Measurements from ENCODE around the gene ISCU.

ISCU gene

DNA sequence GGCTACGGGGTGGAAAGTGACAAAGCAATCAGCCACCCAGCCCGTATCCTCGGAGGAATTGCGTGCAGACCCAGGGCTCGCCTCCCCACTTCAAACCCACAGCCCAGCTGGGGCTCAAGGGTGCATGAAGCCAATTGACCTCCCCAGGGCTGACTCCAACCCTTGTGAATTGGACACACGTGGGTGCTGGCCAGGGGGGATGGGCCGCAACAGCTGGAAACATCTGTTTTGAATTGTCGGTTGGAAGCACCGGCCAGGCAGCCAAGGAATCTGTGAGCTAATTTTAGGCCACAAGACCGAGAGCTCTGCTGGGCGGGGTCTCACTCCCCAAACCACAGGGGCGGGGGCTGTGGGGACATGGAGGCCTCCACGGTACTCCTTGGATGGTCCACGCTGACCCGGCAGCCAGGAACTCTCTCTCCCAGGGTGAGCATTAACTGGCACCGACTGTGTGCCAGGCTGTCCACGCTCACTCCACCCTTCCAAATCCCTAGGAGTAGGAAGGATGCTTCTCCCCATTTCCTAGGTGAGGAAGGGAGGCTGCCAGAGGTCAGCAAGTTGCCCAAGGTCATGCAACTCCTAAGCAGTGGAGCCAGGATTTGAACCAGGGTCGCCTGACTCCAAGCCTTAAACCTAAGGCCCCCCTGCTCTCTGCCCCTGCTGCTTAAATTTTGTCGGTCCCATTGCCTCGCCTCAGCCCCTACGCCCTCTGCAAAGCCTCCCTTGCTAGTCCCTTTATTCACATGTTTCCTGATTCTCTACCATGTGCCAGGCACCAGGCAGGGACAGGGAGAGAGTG lies 47.3 kb downstream of the ISCU start:
- peak; percentile 68 for DNase-seq
- no peak overlapping the region for H3K4me3 ChIP-seq (ENCODE audit: low read depth, low read length)
- in situ Hi-C loops (cut with HindIII; ENCODE audit: low pct_ligation_motif_present, low sequenced_read_pairs) = no loop called here
- H3K36me3 ChIP-seq (replicated peaks) = no peaks in the 10 kb centered on the region
- TF ChIP-seq, protein P1, sequence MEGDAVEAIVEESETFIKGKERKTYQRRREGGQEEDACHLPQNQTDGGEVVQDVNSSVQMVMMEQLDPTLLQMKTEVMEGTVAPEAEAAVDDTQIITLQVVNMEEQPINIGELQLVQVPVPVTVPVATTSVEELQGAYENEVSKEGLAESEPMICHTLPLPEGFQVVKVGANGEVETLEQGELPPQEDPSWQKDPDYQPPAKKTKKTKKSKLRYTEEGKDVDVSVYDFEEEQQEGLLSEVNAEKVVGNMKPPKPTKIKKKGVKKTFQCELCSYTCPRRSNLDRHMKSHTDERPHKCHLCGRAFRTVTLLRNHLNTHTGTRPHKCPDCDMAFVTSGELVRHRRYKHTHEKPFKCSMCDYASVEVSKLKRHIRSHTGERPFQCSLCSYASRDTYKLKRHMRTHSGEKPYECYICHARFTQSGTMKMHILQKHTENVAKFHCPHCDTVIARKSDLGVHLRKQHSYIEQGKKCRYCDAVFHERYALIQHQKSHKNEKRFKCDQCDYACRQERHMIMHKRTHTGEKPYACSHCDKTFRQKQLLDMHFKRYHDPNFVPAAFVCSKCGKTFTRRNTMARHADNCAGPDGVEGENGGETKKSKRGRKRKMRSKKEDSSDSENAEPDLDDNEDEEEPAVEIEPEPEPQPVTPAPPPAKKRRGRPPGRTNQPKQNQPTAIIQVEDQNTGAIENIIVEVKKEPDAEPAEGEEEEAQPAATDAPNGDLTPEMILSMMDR (IDR thresholded peaks at IDR 0.05; ENCODE audit: low read depth, low read length, missing control alignments) = no peak
- H3K27ac ChIP-seq = no peak overlapping the region
- H3K27me3 ChIP-seq (replicated peaks) = no peaks in the 10 kb centered on the region

DNA sequence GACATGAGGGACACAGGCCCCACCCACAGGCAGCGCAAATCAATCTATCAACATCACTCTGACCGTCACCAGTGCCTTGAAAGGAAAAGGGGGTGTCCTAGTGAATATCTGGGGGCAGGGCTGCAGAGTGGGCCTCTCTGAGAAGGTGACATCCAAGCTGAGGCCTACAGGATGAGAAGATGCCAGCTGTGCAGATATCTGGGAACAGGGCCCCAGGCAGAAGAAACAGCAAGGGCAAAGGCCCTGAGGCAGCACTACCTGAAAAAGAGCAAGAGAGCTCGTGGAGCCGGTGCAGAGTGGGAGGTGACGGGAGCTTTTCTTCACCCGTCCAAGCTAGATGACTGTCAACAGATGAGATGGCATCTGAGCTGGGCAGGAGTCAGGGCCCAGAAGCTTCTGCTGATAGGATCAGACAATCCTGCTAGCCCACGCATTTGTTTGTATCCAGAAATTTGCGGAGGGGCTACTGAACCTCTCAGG lies 48.0 kb downstream of the ISCU start:
- TF ChIP-seq, protein P1 (IDR thresholded peaks at IDR 0.05; ENCODE audit: low read depth, low read length, missing control alignments) = no peak
- Histone ChIP-seq H3K36me3 (replicated peaks) (no peaks in the 10 kb centered on the region), H3K27me3 (replicated peaks) (no peaks in the 10 kb centered on the region), H3K27ac (no peak overlapping the region), H3K4me3 (ENCODE audit: low read depth, low read length) (no peak overlapping the region)
- in situ Hi-C loops (cut with HindIII; ENCODE audit: low pct_ligation_motif_present, low sequenced_read_pairs) = no loop called here
- no peak for DNase-seq

DNA sequence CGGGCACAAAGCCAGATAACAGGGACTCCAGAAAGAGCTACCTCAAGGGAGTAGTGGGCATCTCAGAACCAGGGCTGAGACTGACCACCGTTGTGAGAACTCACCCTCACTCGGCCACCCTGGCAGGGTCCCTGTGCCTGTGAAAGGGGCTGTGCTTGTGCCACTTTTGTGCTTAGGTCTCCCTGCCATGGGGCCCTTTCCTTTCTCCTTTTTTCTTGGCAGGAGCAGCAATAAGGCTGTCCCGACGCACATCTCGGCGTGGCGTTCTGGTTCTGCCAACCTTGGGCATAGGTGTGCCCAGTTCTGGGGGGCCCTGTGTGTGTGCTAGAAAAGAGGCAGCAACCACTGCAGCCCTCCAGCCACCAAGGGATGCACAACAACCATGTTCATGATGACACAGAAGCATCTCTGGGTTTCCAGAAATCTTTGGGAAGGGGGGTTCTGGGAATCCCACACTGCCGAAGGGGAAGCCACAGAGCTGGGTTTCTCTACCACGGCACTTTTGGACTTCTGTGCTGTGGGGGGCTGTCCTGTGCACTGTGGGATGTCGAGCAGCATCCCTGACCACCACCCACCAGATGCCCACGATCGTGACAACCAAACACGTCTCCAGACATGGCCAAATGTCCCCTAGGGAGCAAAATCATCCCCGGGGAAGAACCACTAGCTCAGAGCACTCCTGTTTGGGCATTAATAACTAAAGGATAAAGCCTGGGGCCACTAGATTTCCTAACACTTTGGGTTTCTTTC lies 48.6 kb downstream of the ISCU start:
- no peak for DNase-seq
- in situ Hi-C loops (cut with HindIII; ENCODE audit: low pct_ligation_motif_present, low sequenced_read_pairs) = no loop called here
- H3K36me3 ChIP-seq (replicated peaks) = no peaks in the 10 kb centered on the region
- no peaks in the 10 kb centered on the region for H3K27me3 ChIP-seq (replicated peaks)
- TF ChIP-seq, protein P1 (IDR thresholded peaks at IDR 0.05; ENCODE audit: low read depth, low read length, missing control alignments) = no peak
- H3K4me3 ChIP-seq (ENCODE audit: low read depth, low read length) = no peak overlapping the region
- no peak overlapping the region for H3K27ac ChIP-seq

DNA sequence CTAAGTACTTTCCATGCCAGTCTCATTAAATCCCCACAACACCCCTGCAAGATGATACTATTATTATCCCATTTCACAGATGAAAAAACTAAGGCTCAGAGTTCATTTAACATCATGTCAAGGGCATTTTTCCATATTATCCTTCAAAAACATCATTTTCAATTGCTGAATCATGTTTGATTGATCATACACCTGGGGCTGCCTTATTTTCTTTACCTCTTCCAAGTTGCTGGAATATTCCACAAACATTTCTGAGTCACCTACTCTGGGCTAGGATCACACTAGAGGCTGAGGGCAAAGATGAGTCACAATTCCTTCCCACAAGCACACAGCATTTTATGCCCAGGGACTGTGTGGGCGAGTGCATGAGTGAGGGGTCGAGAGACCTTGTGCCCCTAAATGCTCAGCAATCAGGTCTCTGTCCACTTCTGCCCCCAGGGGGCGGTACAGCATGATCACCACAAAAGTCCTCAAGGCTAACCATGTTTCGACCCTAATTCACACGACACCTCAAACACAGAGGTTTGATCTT lies 49.6 kb downstream of the ISCU start:
- TF ChIP-seq, protein P1 (IDR thresholded peaks at IDR 0.05; ENCODE audit: low read depth, low read length, missing control alignments) = peak; percentile 72
- no peaks in the 10 kb centered on the region for H3K36me3 ChIP-seq (replicated peaks)
- DNase-seq = peak; percentile 71
- in situ Hi-C loops (cut with HindIII; ENCODE audit: low pct_ligation_motif_present, low sequenced_read_pairs) = no loop called here
- H3K4me3 ChIP-seq (ENCODE audit: low read depth, low read length) = no peak overlapping the region
- no peaks in the 10 kb centered on the region for H3K27me3 ChIP-seq (replicated peaks)
- H3K27ac ChIP-seq = no peak overlapping the region

DNA sequence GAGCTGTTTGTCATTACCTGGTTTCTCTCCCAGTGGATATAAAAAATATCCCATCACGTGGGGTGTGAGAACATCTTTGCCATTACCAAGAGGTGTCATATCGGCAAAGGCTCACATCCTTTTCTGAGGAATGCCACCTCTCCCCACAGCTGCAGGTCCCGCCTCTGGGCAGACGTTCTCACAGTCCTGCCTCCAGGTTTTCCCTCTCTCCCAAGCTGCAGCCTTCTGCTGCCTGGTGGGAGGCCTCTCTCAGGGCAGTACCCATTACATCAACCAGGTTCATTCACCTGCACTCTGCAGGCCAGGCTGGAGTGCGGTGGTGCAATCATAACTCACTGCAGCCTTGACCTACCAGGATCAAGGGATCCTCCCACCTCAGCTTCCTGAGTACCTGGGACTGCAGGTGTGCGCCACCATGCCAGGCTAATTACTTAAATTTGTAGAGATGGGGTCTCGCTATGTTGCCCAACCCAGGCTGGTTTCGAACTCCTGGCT lies 50.4 kb downstream of the ISCU start:
- no peaks in the 10 kb centered on the region for H3K27me3 ChIP-seq (replicated peaks)
- no peak overlapping the region for H3K27ac ChIP-seq
- in situ Hi-C loops (cut with HindIII; ENCODE audit: low pct_ligation_motif_present, low sequenced_read_pairs) = no loop called here
- no peak for DNase-seq
- H3K36me3 ChIP-seq (replicated peaks) = no peaks in the 10 kb centered on the region
- H3K4me3 ChIP-seq (ENCODE audit: low read depth, low read length) = no peak overlapping the region
- TF ChIP-seq, protein P1 (IDR thresholded peaks at IDR 0.05; ENCODE audit: low read depth, low read length, missing control alignments) = no peak

Data from brain microvascular endothelial cell (primary cell).